GM18867 (cell line): ENCODE results near the gene LHFPL6.

Source experiments
- ATAC-seq: cut with Tn5 transposase; IDR thresholded peaks from one replicate; pipeline ENCODE4 v1.9.1; 2021; ENCODE audit warnings: mild to moderate bottlenecking, moderate library complexity; ENCODE audit not compliant: unreplicated experiment

LHFPL6 gene

GRCh38 chr13:39418424-39418823 lies 184.6 kb downstream of the LHFPL6 start:
- no peak for ATAC-seq

DNA sequence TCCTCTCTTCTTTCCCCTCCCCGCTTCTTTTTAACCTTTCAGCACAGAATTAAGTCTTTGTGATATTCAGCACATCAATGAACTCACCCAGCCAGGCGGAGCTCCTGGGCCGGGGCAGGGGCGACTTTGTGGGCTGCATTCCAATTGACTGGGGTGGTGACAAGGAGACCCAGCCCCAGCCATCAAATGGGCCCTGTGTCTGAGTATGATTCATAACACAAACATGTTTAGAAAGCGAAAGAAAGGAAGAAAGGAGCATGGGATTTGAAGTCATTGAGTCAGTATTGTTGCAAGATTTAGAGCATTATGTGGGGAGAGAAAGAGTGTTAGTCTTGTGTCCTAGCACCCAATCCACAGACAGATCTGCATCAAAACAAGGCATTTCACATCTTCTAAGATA lies 185.3 kb downstream of the LHFPL6 start:
- no peak for ATAC-seq

- ATAC-seq, result no peak
Observed at GRCh38 chr13:39417131-39417530, 185.9 kb downstream of the LHFPL6 start.

GRCh38 chr13:39415008-39415802 lies 187.8 kb downstream of the LHFPL6 start:
- ATAC-seq, result no peak

DNA sequence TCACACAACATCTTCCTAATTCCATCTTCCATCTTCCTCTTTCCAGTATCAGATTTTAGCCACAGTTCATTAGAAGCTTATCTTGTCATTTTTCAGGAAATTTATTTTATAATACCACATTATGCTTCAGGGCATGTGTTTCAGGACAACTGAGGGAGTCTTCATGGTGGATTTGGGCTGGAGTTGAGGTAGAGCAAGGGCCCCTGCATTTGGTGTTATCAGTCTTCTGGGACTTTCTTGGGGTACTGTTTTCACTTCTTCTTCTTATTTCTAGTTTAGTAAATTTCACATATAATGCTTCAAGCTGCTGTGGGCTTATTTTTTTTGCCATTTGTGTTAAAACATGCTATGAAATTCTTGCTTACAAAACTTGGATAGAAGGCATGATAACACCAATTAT lies 188.7 kb downstream of the LHFPL6 start:
- ATAC-seq, result no peak

- ATAC-seq, result no peak
Observed at GRCh38 chr13:39411511-39411910, 191.5 kb downstream of the LHFPL6 start.

DNA sequence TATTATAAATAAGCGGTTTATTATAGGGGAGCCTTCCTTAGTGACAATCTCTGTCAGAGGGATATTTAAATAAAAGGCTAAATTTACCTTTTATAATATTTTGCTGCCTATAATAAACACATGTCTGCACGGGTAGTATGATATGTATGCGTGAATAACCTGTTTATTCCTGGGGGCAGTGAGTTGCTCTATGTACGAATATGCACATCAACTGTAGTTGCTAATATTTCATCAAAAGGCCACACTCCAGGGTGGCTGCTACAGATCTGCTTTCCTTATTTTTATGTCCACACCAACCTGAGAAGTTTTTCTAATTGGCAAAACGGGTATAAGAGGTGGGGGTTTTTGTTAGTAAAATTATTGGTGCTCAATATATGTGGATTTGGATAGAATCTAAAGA lies 192.0 kb downstream of the LHFPL6 start:
- ATAC-seq, result no peak

- ATAC-seq, result no peak
Observed at GRCh38 chr13:39410096-39410901, 192.7 kb downstream of the LHFPL6 start.

GRCh38 chr13:39408512-39408911 lies 194.5 kb downstream of the LHFPL6 start:
- no peak for ATAC-seq

- no peak for ATAC-seq
Observed at GRCh38 chr13:39407786-39408185, 195.2 kb downstream of the LHFPL6 start.

DNA sequence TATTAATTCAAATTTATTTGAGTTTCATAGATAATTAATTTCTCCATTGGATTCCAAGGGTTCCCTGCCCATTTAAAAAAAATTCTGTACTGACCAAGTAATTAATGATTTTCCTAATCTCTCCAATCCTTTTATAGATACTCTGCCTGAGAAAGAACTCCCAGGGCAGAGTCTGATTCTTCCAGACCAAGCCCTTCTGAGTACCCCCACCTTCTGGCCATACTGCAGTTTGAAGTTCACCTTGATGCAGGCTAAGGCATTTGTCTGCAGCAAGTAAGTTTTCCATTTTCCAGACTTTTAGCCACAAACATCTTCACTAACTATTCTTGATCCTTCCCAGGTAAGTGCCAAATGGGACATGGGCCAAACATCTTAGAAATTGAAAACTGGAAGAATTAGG lies 195.9 kb downstream of the LHFPL6 start:
- ATAC-seq, result no peak

- ATAC-seq, result peak; percentile 80
Observed at GRCh38 chr13:39406688-39407087, 196.3 kb downstream of the LHFPL6 start.

DNA sequence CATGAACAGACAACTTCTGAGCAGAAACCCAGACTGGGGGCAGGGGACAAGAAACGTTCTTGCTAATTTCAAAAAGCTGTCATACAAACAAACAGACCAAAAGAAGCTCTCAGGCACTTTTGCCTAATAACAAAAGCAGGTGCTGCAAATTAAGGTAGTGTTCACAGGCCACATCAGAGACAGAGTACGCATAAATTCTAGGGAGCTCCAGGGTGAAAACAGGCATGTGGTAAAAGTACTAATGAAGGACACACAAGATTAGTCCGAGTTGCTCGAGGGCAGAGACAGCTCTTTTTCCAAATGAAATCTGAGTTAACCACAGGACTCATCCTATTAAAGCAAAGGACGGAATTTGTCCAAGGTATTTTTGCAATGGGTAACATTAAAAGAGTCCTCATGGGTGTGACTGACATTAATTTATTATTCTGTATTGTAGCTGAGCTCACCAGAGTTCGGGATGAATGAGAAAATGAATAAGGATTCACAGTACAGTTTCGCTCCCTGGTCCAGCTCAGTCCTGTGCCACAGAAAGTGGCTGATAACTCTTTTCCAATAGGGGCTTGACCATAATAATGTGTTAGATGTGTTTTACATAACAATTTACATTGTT lies 197.3 kb downstream of the LHFPL6 start:
- no peak for ATAC-seq

GRCh38 chr13:39405107-39405506 lies 197.9 kb downstream of the LHFPL6 start:
- ATAC-seq, result no peak

GRCh38 chr13:39403106-39403505 lies 199.9 kb downstream of the LHFPL6 start:
- no peak for ATAC-seq

- ATAC-seq, result no peak
Observed at GRCh38 chr13:39402221-39402970, 200.6 kb downstream of the LHFPL6 start.

DNA sequence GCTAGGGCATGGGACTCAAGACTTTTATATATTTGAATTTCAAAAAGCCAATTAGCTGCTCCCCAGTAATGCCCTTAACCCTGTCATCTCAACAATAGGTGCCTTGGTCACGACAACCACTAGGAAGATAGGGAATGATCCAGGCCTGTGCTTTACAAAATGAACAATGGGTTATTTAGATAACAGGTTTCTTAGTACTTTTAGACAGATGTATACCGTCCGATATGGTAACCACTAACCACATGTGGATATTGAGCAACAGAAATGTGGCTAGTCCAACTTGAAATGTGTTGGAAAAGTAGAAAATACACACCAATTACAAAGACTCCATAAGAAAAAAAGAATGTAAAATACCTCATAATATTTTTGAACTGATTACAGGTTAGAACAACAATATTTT lies 201.2 kb downstream of the LHFPL6 start:
- ATAC-seq, result no peak

GRCh38 chr13:39401046-39401705 lies 201.8 kb downstream of the LHFPL6 start:
- ATAC-seq, result no peak

DNA sequence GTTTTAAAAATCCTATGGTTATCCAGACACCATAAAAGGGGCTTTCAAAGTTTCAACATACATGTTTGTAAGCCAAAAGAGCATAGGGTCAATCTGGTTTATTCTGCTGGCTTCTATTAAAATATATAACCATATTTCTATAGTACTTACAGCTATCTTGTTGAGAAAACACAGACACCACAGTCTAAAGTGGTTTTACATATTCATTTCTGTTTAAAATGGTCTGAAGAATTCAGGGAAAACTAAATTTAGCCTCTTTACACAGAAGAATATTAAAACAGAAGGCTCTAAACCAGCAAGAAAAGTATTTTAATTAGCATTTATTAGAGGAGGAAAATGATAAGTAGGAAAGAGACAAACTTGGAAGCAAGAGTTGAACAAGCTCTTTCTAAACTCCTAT lies 203.9 kb downstream of the LHFPL6 start:
- no peak for ATAC-seq

GRCh38 chr13:39397896-39398265 lies 205.1 kb downstream of the LHFPL6 start:
- no peak for ATAC-seq
